Tibial nerve (tissue), 3 donors: ENCODE data around the gene ASTN1.

Source experiments
- POLR2A ChIP-seq, 2 donors: fragments of 450-650 bp; IDR thresholded peaks; one replicate each; pipeline ENCODE4 v1.6.1; 2017; ENCODE audit warnings: antibody characterized with exemption in 2 of 2, mild to moderate bottlenecking in 2 of 2, moderate library complexity in 2 of 2
- TF ChIP-seq, protein P1 (sequence below), 5 experiments: fragments of 200-600 bp in 3 of 5; fragments of 450-650 bp in 2 of 5; sonication (generic) in 3 of 5; IDR thresholded peaks; one replicate each; pipeline ENCODE4 v1.5.1; 2016 to 2019; ENCODE audit warnings: antibody characterized with exemption in 5 of 5, mild to moderate bottlenecking in 3 of 5, moderate library complexity in 2 of 5

DNA sequence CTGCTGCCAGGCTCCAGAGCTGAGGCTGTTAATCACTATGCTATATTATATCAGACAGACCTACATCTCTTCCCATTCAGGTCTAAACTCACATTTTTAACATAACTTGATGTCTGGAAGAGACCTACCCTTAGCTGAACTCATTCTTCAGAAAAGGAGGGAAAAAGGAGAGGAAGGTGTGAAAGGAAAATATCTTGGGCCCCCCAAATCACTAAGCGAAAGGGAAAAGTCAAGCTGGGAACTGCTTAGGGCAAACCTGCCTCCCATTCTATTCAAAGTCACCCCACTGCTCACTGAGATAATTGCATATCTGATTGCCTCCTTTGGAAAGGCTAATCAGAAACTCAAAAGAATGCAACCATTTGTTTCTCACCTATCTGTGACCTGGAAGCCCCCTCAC is 222.2 kb downstream of the ASTN1 start:
- TF ChIP-seq, protein P1, sequence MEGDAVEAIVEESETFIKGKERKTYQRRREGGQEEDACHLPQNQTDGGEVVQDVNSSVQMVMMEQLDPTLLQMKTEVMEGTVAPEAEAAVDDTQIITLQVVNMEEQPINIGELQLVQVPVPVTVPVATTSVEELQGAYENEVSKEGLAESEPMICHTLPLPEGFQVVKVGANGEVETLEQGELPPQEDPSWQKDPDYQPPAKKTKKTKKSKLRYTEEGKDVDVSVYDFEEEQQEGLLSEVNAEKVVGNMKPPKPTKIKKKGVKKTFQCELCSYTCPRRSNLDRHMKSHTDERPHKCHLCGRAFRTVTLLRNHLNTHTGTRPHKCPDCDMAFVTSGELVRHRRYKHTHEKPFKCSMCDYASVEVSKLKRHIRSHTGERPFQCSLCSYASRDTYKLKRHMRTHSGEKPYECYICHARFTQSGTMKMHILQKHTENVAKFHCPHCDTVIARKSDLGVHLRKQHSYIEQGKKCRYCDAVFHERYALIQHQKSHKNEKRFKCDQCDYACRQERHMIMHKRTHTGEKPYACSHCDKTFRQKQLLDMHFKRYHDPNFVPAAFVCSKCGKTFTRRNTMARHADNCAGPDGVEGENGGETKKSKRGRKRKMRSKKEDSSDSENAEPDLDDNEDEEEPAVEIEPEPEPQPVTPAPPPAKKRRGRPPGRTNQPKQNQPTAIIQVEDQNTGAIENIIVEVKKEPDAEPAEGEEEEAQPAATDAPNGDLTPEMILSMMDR (IDR thresholded peaks at IDR 0.05), result no peak
- no peak for TF ChIP-seq POLR2A (IDR thresholded peaks at IDR 0.05)
